Loucy (cell line): ENCODE data around the gene MYOD1.

Source experiments
- H2AFZ ChIP-seq: fragments of 200-600 bp; sonication (generic); 2 replicates; pipeline ENCODE4 v1.6.0; 2016; ENCODE audit warnings: antibody characterized with exemption, mild to moderate bottlenecking, low read length, moderate library complexity
- H3F3A ChIP-seq: fragments of 200-600 bp; 2 replicates; pipeline ENCODE4 v1.6.0; 2016; ENCODE audit warnings: antibody characterized with exemption, low read depth, mild to moderate bottlenecking
- H3K27me3 ChIP-seq: fragments of 200-600 bp; sonication (generic); 2 replicates; pipeline ENCODE4 v1.6.1; 2014; ENCODE audit warnings: low read length, mild to moderate bottlenecking; ENCODE audit not compliant: insufficient read depth, poor library complexity, severe bottlenecking
- H3K36me3 ChIP-seq: fragments of 200-600 bp; sonication (generic); 2 replicates; pipeline ENCODE4 v1.6.1; 2016; ENCODE audit warnings: low read length; ENCODE audit not compliant: insufficient read depth
- H3K4me1 ChIP-seq: fragments of 200-600 bp; sonication (generic); 2 replicates; pipeline ENCODE4 v1.5.1; 2014; ENCODE audit warnings: low read length, mild to moderate bottlenecking; ENCODE audit not compliant: insufficient read depth, poor library complexity, severe bottlenecking
- H3K4me2 ChIP-seq: fragments of 200-600 bp; sonication (generic); 2 replicates; pipeline ENCODE4 v1.6.0; 2014; ENCODE audit warnings: antibody characterized with exemption, low read length, low read depth, mild to moderate bottlenecking; ENCODE audit not compliant: poor library complexity, severe bottlenecking
- H3K4me3 ChIP-seq: fragments of 200-600 bp; sonication (generic); 2 replicates; pipeline ENCODE4 v1.5.1; 2014; ENCODE audit warnings: low read length, mild to moderate bottlenecking, mixed read lengths; ENCODE audit not compliant: poor library complexity, severe bottlenecking
- H3K79me2 ChIP-seq: fragments of 200-600 bp; sonication (generic); 2 replicates; pipeline ENCODE4 v1.6.1; 2014; ENCODE audit warnings: low read length; ENCODE audit not compliant: insufficient read depth
- H3K9ac ChIP-seq: fragments of 200-600 bp; sonication (generic); 2 replicates; pipeline ENCODE4 v1.6.0; 2014; ENCODE audit warnings: mild to moderate bottlenecking, low read depth, low read length, moderate library complexity; ENCODE audit not compliant: poor library complexity, severe bottlenecking
- H3K9me2 ChIP-seq: fragments of 200-600 bp; sonication (generic); replicated peaks from 2 replicates; pipeline ENCODE4 v1.6.1; 2016; ENCODE audit warnings: low read depth, low read length, mixed read lengths
- H3K9me3 ChIP-seq: fragments of 200-600 bp; sonication (generic); 2 replicates; pipeline ENCODE4 v1.6.1; 2014; ENCODE audit warnings: mild to moderate bottlenecking, antibody characterized with exemption, low read length, low read depth; ENCODE audit not compliant: insufficient read depth
- H4K20me1 ChIP-seq: fragments of 200-600 bp; sonication (generic); 2 replicates; pipeline ENCODE4 v1.6.0; 2014; ENCODE audit warnings: antibody characterized with exemption, low read length, mild to moderate bottlenecking; ENCODE audit not compliant: insufficient read depth, poor library complexity, severe bottlenecking
- CTCF ChIP-seq: fragments of 200-600 bp; sonication (generic); conservative IDR thresholded peaks from 2 replicates; pipeline ENCODE4 v1.5.1; 2014; ENCODE audit warnings: mild to moderate bottlenecking, antibody characterized with exemption, low read length
- EZH2phosphoT487 ChIP-seq: fragments of 200-600 bp; IDR thresholded peaks from 2 replicates; pipeline ENCODE4 v1.6.1; 2018; ENCODE audit warnings: antibody characterized with exemption, mild to moderate bottlenecking, moderate library complexity, borderline replicate concordance

MYOD1 gene

DNA sequence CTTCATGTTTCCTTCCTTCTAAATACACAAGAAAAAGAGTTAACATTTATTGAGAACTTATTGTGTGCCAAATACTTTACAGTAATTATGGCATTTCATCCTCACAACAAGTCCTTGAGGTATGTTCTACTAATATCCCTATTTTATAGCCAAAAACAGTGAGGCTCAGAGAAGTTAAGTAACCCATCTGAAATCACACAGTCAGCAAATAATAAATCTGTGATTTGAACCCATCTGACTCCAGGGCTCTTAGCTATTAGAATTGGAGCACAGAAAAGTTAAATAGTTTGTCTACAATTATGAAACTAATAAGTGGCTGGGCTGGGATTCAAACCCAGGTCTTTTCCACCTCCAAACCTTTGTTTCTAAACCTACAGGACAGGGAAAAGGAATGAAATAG, 36.5 kb upstream of the MYOD1 start:
- no peaks in the 10 kb centered on the region for H3K9me3 ChIP-seq
- no peak overlapping the region for H3K4me3 ChIP-seq
- no peaks in the 10 kb centered on the region for H3K79me2 ChIP-seq
- H3K9me2 ChIP-seq = no peaks in the 10 kb centered on the region
- no peaks in the 10 kb centered on the region for H3K27me3 ChIP-seq
- H3K4me2 ChIP-seq = no peak overlapping the region
- no peak overlapping the region for H2AFZ ChIP-seq
- H3K9ac ChIP-seq = no peak overlapping the region
- no peaks in the 10 kb centered on the region for H3K4me1 ChIP-seq
- H3F3A ChIP-seq = no peaks in the 10 kb centered on the region
- H3K36me3 ChIP-seq = no peaks in the 10 kb centered on the region
- TF ChIP-seq EZH2phosphoT487 (no peak), CTCF (no peak)
- H4K20me1 ChIP-seq = no peaks in the 10 kb centered on the region

DNA sequence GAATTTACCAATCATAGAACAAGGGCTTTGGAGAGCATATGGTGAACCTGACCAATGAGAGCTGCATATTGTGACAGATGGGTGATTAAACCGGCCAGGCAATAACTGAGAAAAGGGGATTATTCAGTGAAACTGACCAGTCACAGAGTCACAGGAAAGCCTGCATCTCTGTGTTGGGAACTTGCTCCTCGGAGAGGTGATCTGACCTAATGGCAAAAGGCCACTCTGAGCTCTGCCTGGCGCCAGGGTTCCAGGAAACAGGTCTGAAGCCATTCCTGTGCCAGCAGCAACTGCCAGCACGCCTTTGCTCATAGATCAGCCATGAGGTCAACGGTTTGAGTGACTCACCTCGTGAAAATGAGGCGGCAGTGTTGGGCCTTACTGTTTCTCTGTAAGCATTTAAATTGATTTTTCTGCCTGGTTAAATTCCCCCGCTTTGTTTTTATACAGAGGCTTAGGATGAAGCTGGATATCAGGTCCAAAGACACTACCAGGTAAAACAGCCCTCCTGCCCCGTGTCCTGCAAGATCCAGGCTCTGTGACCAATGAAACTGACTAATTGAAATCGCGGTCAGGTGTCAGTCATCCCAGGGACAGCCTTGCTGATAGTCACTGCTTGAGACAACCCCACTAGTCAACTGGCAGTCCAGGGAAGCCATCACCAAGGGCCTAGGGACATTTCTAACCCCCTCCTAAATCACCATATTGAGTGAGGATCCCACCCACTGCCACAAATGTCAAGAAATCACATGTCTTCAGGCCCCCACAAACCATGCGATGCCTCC, 35.8 kb upstream of the MYOD1 start:
- TF ChIP-seq CTCF = no peak
- TF ChIP-seq EZH2phosphoT487 = no peak
- H3K4me3 ChIP-seq = no peak overlapping the region
- H3K36me3 ChIP-seq = no peaks in the 10 kb centered on the region
- H4K20me1 ChIP-seq = no peaks in the 10 kb centered on the region
- no peaks in the 10 kb centered on the region for H3K4me1 ChIP-seq
- no peaks in the 10 kb centered on the region for H3K79me2 ChIP-seq
- no peak overlapping the region for H2AFZ ChIP-seq
- no peak overlapping the region for H3K4me2 ChIP-seq
- no peak overlapping the region for H3K9ac ChIP-seq
- no peaks in the 10 kb centered on the region for H3K9me3 ChIP-seq
- H3K27me3 ChIP-seq = no peaks in the 10 kb centered on the region
- no peaks in the 10 kb centered on the region for H3K9me2 ChIP-seq
- H3F3A ChIP-seq = no peaks in the 10 kb centered on the region

DNA sequence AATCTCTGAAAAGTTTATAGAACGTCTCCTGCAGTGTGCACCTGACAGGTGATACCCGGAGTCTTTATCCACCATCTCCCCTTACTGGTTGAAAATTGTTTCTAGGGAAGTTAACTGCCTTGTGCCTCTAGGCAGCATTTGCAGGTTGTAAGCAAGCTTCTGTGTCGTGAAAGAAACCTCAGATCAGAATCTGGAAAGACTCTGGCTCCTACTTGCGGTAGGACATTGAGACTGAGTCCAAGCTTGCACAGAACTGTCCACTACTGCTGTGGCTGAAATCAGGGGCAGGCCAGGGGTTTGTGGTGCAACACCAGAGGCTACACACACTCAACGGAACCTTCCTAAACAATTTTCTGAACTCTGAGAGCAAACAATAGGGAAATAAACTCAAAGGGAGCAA, 34.8 kb upstream of the MYOD1 start:
- Histone ChIP-seq H4K20me1 (no peaks in the 10 kb centered on the region), H3K27me3 (no peaks in the 10 kb centered on the region), H3K9me2 (no peaks in the 10 kb centered on the region), H3K79me2 (no peaks in the 10 kb centered on the region), H3K4me1 (no peaks in the 10 kb centered on the region), H3K4me2 (no peak overlapping the region), H2AFZ (no peak overlapping the region), H3F3A (no peaks in the 10 kb centered on the region), H3K9me3 (no peaks in the 10 kb centered on the region), H3K36me3 (no peaks in the 10 kb centered on the region), H3K9ac (no peak overlapping the region), H3K4me3 (no peak overlapping the region)
- no peak for TF ChIP-seq EZH2phosphoT487
- TF ChIP-seq CTCF = no peak
